ENCODE measurements around the gene DCHS1. TPM values are rescaled to one million over a fixed set of nuclear protein-coding genes. Genes with fewer than 3 reads are reported as not detected.

The DCHS1 gene
- total and polyA plus RNA-seq, 10 of the 15 experiments (the other 5 are each of a cell fraction or from before 2014, with no cell fraction given), result 0.02 to 0.64 (median 0.18) TPM; not detected in 1

GRCh38 chr11:6571434-6572008 is 84.1 kb downstream of the DCHS1 start:
- DNase-seq (ENCODE audit: low read depth, low spot score) (no peak), ATAC-seq (no peak), FAIRE-seq (no peak)
- Histone ChIP-seq H3K4me1 (ENCODE audit: control insufficient read depth, insufficient read depth, low read length) (no peaks in the 10 kb centered on the region), H3K4me3 (no peak overlapping the region), H2AFZ (ENCODE audit: control insufficient read depth, low read depth, low read length) (no peak overlapping the region), H4K20me1 (ENCODE audit: control insufficient read depth, insufficient read depth) (no peaks in the 10 kb centered on the region), H3K27ac (ENCODE audit: control insufficient read depth, insufficient read depth) (no peak overlapping the region), H3K79me2 (ENCODE audit: control insufficient read depth, insufficient read depth, low read length) (no peaks in the 10 kb centered on the region), H3K4me2 (ENCODE audit: control insufficient read depth, insufficient read depth) (no peak overlapping the region), H3K9ac (ENCODE audit: control insufficient read depth, insufficient read depth, low read length) (no peak overlapping the region), H3K27me3 (replicated peaks in 1 of 2; ENCODE audit: control insufficient read depth in 2 of 2, insufficient read depth in 2 of 2, low read length in 1 of 2) (no peaks in the 10 kb centered on the region), H3K36me3 (ENCODE audit: control insufficient read depth in 2 of 2, insufficient read depth in 2 of 2, low read length in 1 of 2) (peaks cover 0 to 1% of the 10 kb centered on the region in 2 experiments; a peak in 1 of 4 replicates), H3K9me3 (replicated peaks; ENCODE audit: control insufficient read depth, insufficient read depth, low read length) (no peaks in the 10 kb centered on the region)
- 94% methylated on average over 22 of the region's 22 CpGs for WGBS (ENCODE audit: insufficient coverage, insufficient replicate concordance, low lambda C conversion rate, missing lambda C conversion rate)
- ChIA-PET RAD21 (ENCODE audit: unreplicated experiment) (no interaction called here), SMC1A (ENCODE audit: uncharacterized antibody, unreplicated experiment) (no interaction called here), POLR2A (no interaction called here), CTCF (no interaction called here)
- no TSS peak for BruUV-seq (replicated peaks)
- in situ Hi-C loops (cut with MboI) (no loop called here), intact Hi-C loops (cut with micrococcal nuclease; ENCODE audit: unreplicated experiment) (no loop called here)
- TF ChIP-seq ZBED1 (IDR thresholded peaks at IDR 0.05; ENCODE audit: borderline replicate concordance) (no peak), BMI1 (IDR thresholded peaks at IDR 0.05; ENCODE audit: borderline replicate concordance) (no peak), SP1 (IDR thresholded peaks at IDR 0.05; ENCODE audit: low read depth, low read length) (no peak), ZNF592 (IDR thresholded peaks at IDR 0.05) (no peak), ZNF217 (IDR thresholded peaks at IDR 0.05) (no peak), SREBF2 (IDR thresholded peaks at IDR 0.05; ENCODE audit: low read length) (no peak), RCOR1 (conservative IDR thresholded peaks at IDR 0.05; ENCODE audit: low read depth, low read length) (no peak), MEF2A (IDR thresholded peaks at IDR 0.05; ENCODE audit: insufficient read depth, low read depth, low read length) (no peak), PBX3 (IDR thresholded peaks at IDR 0.05; ENCODE audit: insufficient replicate concordance, low read depth, low read length) (no peak), NKRF (conservative IDR thresholded peaks at IDR 0.05) (no peak), TCF7 (IDR thresholded peaks at IDR 0.05; ENCODE audit: borderline replicate concordance) (no peak), RAD21 (IDR thresholded peaks at IDR 0.05; ENCODE audit: insufficient read depth, low read depth, low read length) (no peak), REST (IDR thresholded peaks at IDR 0.05; ENCODE audit: low read depth, low read length) (no peak)

Measured in GM12878 (cell line).